ENCODE results near the gene SRRM4. TPM values are rescaled to one million over a fixed set of nuclear protein-coding genes. Genes with fewer than 3 reads are reported as not detected.
"Not testable (repeated sequence)": the region's sequence is repeated elsewhere in the genome, so short reads cannot be mapped to it uniquely, and the experiment has no call there.

Gene SRRM4
- total RNA-seq, 3 donors from 2014 or later = 0.32 TPM; not detected in 2

DNA sequence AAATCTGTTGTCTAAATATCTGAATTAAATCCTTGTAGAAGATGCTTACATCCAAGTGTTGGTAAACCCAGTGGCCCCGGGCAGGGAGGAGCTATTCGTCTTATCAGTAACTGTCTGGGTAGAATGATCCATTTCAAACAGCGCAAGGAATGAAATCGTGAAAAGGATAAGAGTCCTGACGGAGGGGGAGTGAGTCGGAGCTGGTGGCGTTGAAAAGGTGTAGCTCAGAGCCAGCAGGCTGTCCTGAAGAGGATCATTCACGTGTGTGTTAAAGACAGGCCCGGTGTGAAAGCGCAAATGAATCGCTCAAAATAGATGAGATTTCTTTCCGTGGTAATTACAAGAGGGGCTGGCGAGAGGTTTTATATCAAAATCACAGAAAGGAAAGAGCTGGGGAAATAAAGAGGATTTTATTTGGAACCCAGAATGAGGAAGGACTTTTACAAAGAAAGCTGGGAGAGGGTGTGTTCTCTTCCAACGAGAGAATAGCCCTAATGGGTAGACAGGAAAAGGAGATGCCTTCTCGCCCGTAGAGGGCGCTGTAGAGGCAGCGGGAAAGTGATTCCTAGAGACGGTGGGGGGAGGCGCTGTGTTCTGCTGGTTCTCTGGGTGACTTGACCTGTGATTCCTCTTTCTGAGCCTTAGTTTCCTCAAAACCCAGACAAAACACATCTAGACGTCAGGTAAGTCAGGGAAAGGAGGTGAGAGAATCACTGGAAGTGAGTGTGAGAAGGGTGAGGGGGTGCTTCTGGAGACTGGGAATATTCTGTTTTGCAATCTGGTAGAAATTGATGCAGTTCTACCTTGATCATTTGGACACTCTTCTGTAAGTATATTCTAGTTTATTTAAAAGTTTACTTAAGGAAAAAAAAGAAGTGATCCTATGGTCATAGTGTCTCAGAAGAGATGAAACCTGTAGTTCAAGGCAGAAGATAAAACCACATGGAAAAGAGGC lies 39.3 kb downstream of the SRRM4 start:
- Histone ChIP-seq H3K9me3 (no peaks in the 10 kb centered on the region), H3K4me3 (no peak overlapping the region), H3K36me3 (ENCODE audit: low read depth) (no peaks in the 10 kb centered on the region), H3K4me1 (ENCODE audit: low read depth) (no peaks in the 10 kb centered on the region)
- DNase-seq (peak in 2 of 3 donors; percentile 41 to 46), ATAC-seq (peak; percentile 49)
- intact Hi-C loops (cut with DNase I, micrococcal nuclease) = no loop called here
- TF ChIP-seq, protein P1, sequence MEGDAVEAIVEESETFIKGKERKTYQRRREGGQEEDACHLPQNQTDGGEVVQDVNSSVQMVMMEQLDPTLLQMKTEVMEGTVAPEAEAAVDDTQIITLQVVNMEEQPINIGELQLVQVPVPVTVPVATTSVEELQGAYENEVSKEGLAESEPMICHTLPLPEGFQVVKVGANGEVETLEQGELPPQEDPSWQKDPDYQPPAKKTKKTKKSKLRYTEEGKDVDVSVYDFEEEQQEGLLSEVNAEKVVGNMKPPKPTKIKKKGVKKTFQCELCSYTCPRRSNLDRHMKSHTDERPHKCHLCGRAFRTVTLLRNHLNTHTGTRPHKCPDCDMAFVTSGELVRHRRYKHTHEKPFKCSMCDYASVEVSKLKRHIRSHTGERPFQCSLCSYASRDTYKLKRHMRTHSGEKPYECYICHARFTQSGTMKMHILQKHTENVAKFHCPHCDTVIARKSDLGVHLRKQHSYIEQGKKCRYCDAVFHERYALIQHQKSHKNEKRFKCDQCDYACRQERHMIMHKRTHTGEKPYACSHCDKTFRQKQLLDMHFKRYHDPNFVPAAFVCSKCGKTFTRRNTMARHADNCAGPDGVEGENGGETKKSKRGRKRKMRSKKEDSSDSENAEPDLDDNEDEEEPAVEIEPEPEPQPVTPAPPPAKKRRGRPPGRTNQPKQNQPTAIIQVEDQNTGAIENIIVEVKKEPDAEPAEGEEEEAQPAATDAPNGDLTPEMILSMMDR (IDR thresholded peaks at IDR 0.05) = no peak

DNA sequence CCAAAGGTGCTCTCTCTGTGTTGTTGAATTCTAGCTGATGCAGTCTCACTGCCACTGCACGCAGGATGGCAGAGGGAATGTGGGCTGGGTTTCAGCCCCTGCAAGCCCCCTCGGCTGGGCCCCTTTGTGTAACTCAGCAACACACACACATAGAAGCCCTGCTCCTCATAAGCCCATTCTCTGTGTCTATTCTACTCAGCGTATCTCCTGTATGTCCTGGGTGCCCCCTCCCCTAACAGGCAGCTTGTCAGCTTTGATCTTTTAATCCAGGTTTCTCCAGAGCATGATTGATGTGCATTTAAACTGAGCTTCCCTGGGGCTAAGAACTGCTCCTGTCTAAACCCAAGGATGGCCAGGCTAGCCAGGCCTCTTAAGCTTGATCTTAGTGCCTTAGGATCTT lies 43.0 kb downstream of the SRRM4 start:
- DNase-seq (no peak), ATAC-seq (no peak)
- TF ChIP-seq, protein P1 (IDR thresholded peaks at IDR 0.05) = no peak
- intact Hi-C loops (cut with DNase I, micrococcal nuclease) = no loop called here
- Histone ChIP-seq H3K4me3 (no peak overlapping the region), H3K9me3 (no peaks in the 10 kb centered on the region), H3K4me1 (ENCODE audit: low read depth) (no peaks in the 10 kb centered on the region), H3K36me3 (ENCODE audit: low read depth) (no peaks in the 10 kb centered on the region)

DNA sequence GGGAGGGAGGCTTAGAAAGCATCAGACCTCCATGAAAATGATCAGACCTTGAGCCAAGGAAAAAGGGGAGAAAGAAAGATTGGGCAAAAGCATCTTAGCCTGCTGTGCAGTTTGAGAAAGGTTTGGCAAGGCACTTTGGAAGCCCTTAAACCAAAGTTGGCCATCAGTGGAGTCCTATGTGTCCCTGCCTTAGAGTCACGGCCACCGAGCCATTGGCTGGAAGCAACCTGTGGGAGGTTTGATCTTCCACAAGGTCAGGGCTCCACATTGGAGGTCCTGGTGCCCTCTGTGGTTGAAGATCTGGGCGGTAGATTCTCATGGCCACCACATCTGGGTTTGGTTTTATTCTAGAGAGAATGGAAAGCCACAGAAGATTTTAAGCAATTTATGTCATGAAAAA lies 44.4 kb downstream of the SRRM4 start:
- Histone ChIP-seq H3K4me3 (no peak overlapping the region), H3K36me3 (ENCODE audit: low read depth) (no peaks in the 10 kb centered on the region), H3K4me1 (ENCODE audit: low read depth) (no peaks in the 10 kb centered on the region), H3K9me3 (no peaks in the 10 kb centered on the region)
- TF ChIP-seq, protein P1 (IDR thresholded peaks at IDR 0.05) = no peak
- ATAC-seq (no peak), DNase-seq (no peak)
- intact Hi-C loops (cut with DNase I, micrococcal nuclease) = no loop called here

DNA sequence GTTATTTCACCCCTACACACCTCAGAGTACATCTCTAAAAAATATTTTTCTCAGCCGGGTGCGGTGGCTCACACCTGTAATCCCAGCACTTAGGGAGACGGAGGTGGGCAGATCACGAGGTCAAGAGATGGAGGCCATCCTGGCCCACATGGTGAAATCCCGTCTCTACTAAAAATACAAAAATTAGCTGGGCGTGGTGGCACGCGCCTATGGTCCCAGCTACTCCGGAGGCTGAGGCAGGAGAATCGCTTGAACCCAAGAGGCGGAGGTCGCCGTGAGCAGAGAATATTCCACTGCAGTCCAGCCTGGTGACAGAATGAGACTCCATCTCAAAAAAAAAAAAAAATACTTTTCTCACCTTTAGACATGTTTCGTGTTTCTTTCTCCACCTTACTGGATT lies 52.0 kb downstream of the SRRM4 start:
- H3K4me3 ChIP-seq; H3K9me3 ChIP-seq; DNase-seq; ATAC-seq; H3K36me3 ChIP-seq (ENCODE audit: low read depth); H3K4me1 ChIP-seq (ENCODE audit: low read depth); intact Hi-C loops (cut with DNase I, micrococcal nuclease): not testable (repeated sequence)

DNA sequence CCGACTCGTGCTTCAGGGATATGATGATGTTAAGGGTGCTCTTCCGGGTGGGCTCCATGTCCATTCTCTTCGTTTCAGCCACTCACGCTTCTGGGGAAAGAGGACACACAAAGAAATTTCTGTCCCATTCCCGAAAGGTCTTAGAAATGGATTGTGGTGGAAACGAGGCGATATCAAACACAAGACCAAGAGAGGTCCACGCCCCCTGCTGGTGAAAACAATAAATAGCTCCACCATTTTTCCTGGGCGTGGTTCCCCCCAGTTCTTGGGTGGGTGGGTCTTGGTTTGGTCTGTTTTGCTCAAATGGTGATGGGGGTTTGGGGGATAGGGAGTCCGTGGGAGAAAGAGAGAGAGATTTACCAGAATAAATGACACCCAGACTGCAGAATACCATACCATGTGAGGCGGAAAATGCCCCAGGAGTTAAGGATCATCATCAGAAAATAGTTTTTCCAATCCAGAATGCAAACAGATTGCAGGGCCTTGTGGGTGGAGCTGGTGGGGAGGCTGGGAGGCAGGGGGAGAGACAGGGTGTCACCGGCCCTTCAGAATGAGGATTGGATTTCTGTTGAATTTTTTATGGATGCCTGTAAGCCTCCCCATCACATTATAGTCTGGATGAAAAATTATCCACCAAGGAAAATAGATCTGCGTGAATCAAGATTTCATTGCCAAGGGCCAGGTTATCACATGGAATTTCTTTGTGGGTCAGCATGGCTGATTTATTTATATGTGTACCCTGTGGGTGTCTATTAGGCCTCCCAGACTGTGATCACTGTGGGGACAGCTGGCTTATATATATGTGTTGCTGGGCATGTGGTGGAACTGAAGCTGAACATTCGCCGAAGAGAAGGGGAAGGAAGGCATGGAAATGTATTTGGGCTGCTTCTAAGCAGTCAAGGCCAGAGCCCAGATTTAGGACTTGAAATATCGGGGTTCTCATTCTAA lies 55.8 kb downstream of the SRRM4 start:
- TF ChIP-seq, protein P1 (IDR thresholded peaks at IDR 0.05) = no peak
- Histone ChIP-seq H3K36me3 (ENCODE audit: low read depth) (no peaks in the 10 kb centered on the region), H3K4me3 (no peak overlapping the region), H3K4me1 (ENCODE audit: low read depth) (no peaks in the 10 kb centered on the region), H3K9me3 (no peaks in the 10 kb centered on the region)
- intact Hi-C loops (cut with DNase I, micrococcal nuclease) = no loop called here
- DNase-seq = peak in 1 of 3 donors; percentile 27
- no peak for ATAC-seq
